ENCODE results near the gene DSCAM. TPM values are rescaled to one million over a fixed set of nuclear protein-coding genes. Genes with fewer than 3 reads are reported as not detected.
"Not testable (repeated sequence)": the region's sequence is repeated elsewhere in the genome, so short reads cannot be mapped to it uniquely, and the experiment has no call there.

Gene DSCAM
- total RNA-seq, 1 donor: not detected

- no peak for DNase-seq (ENCODE audit: low read depth)
- H3K4me3 ChIP-seq (ENCODE audit: low read depth, low read length): no peak overlapping the region
- no peak for TF ChIP-seq CTCF (IDR thresholded peaks at IDR 0.05; ENCODE audit: insufficient read depth, low read length)
Observed at GRCh38 chr21:40191196-40191595, 655.8 kb downstream of the DSCAM start.

GRCh38 chr21:40187946-40188654, 658.9 kb downstream of the DSCAM start:
- TF ChIP-seq CTCF (IDR thresholded peaks at IDR 0.05; ENCODE audit: insufficient read depth, low read length): no peak
- DNase-seq (ENCODE audit: low read depth): no peak
- H3K4me3 ChIP-seq (ENCODE audit: low read depth, low read length): no peak overlapping the region

DNA sequence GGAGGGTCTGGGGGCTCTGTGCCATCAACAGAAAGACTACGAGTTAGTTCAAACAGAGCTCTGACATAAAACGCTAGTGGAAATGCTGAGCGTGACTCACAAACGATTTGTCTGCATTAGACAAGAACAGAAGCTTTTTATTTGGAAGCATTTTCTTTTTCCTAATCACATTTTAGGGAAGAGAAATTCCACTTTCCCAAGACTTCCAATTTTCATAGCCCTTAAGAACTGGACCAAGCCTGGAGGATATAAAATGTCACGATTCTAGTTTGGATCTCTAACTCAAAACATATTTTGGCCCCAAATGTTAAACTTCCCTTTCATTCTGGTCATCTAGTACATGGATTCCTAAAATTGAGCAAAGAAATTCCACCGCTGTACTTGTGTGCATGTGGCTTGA, 659.7 kb downstream of the DSCAM start:
- no peak for TF ChIP-seq CTCF (IDR thresholded peaks at IDR 0.05; ENCODE audit: insufficient read depth, low read length)
- H3K4me3 ChIP-seq (ENCODE audit: low read depth, low read length): no peak overlapping the region
- DNase-seq (ENCODE audit: low read depth): no peak

GRCh38 chr21:40186045-40186444, 660.9 kb downstream of the DSCAM start:
- no peak for TF ChIP-seq CTCF (IDR thresholded peaks at IDR 0.05; ENCODE audit: insufficient read depth, low read length)
- no peak overlapping the region for H3K4me3 ChIP-seq (ENCODE audit: low read depth, low read length)
- no peak for DNase-seq (ENCODE audit: low read depth)

DNA sequence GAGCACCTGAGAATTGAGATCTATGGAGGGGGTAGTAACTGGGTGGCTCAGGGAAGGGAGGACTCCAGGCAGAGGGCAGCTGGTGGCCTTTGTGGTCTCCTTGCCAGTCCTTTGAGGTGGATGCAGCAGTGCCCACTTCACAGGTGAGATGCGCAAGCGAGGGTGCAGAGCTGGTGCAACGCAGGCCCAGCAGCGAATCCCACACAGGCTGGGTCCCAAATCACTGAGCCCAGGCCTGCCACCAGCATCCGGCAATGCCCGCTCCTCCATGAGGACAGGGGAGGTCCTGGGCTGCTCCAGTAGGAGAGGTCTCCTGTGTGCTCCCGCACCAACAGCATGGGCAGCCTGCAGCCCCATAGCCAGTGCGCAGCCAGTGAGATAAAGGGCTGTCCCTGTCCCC, 661.8 kb downstream of the DSCAM start:
- H3K4me3 ChIP-seq (ENCODE audit: low read depth, low read length): no peak overlapping the region
- TF ChIP-seq CTCF (IDR thresholded peaks at IDR 0.05; ENCODE audit: insufficient read depth, low read length): no peak
- DNase-seq (ENCODE audit: low read depth): no peak

GRCh38 chr21:40182491-40182890, 664.5 kb downstream of the DSCAM start:
- not testable (repeated sequence) for H3K4me3 ChIP-seq (ENCODE audit: low read depth, low read length); DNase-seq (ENCODE audit: low read depth)

DNA sequence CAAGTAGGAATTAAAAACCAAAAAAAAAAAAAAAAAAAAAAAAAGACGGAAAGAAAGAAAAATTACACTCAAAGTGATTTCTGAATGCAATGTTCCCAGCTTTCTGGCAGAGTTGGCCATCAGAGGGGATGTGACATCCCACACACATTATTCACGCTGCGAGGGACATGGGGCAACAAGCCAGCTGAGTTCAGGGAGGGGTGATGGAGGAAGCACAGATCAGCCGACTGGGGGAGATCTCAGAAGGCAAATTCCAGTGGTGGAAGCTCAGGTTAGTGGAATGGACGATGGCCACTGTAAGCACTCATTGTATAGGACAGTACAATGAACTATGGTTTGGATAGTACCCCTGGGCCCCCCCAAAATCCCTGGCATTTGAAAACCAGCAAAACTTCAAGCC, 667.8 kb downstream of the DSCAM start:
- H3K4me3 ChIP-seq (ENCODE audit: low read depth, low read length): no peak overlapping the region
- no peak for TF ChIP-seq CTCF (IDR thresholded peaks at IDR 0.05; ENCODE audit: insufficient read depth, low read length)
- DNase-seq (ENCODE audit: low read depth): no peak
